GM21360 (cell line): ENCODE data around the gene SF3B4.
A peak's percentile ranks its signal among the peaks of the same experiment; 100 is the strongest.
"Not testable (repeated sequence)": the region's sequence is repeated elsewhere in the genome, so short reads cannot be mapped to it uniquely, and the experiment has no call there.

Source experiments
- ATAC-seq: cut with Tn5 transposase; IDR thresholded peaks from one replicate; pipeline ENCODE4 v1.9.1; 2021; ENCODE audit warnings: mild to moderate bottlenecking, moderate library complexity; ENCODE audit not compliant: unreplicated experiment

Gene SF3B4, protein sequence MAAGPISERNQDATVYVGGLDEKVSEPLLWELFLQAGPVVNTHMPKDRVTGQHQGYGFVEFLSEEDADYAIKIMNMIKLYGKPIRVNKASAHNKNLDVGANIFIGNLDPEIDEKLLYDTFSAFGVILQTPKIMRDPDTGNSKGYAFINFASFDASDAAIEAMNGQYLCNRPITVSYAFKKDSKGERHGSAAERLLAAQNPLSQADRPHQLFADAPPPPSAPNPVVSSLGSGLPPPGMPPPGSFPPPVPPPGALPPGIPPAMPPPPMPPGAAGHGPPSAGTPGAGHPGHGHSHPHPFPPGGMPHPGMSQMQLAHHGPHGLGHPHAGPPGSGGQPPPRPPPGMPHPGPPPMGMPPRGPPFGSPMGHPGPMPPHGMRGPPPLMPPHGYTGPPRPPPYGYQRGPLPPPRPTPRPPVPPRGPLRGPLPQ

GRCh38 chr1:149927563-149928400 is at the start of gene SF3B4:
SF3B4 (minus strand) TSS chr1:149927803; CDS start chr1:149927759, 44 bp downstream.
- peak; percentile 85 for ATAC-seq

DNA sequence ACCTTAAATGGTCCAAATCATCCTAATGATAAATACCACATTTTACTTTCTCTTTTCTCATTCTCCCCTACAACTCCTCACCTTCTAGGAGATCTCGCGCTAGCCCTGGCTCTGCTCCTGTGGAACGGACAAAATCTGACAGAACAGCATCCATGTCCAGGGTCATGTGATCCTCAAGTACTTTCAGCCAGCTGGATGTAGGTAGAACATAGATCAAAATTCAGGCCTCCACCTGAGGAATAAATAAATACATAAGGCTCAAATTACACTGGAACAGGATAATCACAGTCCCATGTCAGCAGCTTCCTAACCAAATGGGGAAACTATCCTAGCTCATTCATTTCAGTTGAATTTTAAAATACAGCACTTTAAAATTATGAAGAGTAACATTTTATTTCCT is 49.7 kb upstream of the SF3B4 start:
- ATAC-seq, result no peak

DNA sequence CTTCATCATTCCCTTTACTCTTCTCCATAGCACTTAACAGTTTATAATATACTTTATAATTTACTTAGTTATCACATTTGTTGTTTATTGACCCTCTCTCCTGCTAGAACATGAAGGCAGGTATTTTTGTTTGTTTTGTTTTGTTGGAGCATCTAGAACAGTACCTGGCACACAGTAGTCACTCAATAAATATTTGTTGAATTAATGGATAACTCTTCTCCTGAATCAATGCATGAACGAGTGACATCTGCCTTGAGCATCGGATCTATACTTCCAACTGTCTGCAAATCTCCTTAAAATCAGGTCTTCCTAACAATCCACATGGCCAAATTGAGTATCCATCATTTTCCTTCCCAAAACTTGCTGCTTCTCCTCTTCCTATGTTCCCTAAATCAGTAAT is 44.9 kb upstream of the SF3B4 start:
- ATAC-seq, result no peak

- ATAC-seq, result no peak
Measured at GRCh38 chr1:149967646-149968045, 40.0 kb upstream of the SF3B4 start.

DNA sequence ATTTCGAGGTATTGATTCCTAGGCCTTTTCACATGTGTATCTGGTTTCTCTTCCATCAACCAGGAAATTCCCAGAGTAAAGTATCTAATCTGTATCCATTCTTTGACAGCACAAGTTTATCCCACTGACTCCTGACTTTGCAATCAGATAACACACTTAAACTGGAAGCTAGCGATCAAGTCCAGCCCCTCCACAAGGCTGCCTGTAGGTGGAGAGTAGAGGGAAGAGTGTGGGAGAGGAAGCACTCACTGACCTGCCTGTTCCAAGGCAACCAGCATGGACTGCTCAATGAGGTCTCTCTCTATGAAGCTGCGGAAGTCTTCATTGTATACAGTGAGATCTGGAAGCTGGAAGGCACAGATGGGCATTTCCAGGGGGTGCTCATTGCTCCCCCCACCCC is 39.4 kb upstream of the SF3B4 start:
- ATAC-seq, result no peak

GRCh38 chr1:149966405-149966804 is 38.8 kb upstream of the SF3B4 start:
- ATAC-seq, result no peak

DNA sequence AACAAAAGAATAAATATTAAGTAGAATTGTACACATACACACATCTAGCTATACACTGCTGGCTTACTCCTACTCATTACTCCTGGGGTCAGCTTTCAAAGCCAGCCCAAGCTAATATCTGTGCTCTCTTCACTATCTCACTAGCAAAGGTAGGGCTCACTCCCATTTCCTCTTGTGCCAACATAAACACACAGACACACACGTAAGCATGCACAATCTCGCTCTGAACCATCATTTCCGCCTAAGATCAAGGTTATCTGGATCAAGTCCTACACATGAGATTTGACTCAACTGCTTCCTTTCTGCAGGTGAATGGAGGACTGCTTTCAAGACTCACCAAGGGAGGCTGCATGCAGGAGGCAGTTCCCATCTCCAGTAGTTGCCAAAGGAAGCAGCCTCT is 37.8 kb upstream of the SF3B4 start:
- ATAC-seq, result no peak

DNA sequence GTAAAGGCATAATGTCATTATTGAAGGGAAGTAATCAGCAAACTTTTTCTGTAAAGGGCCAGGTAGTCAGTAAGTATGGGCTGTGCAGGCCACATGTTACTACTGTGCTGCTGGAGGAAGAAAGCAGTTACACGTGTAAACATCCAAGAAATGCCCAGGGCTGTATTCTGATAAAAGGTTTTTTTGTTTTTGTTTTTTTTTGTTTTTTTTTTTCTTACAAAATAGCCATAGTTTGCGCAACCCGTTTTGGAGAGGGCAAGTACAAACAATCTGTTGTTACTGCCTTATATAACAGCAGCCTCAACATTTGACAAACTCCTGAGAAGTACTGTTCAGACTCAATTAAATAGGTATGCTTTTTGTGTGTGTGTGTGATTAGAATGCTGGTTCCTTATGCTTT is 35.8 kb upstream of the SF3B4 start:
- no peak for ATAC-seq

- ATAC-seq, result no peak
Measured at GRCh38 chr1:149962736-149963135, 35.1 kb upstream of the SF3B4 start.

- no peak for ATAC-seq
Measured at GRCh38 chr1:149962039-149962647, 34.5 kb upstream of the SF3B4 start.

GRCh38 chr1:149957548-149957947 is 29.9 kb upstream of the SF3B4 start:
- not testable (repeated sequence) for ATAC-seq

DNA sequence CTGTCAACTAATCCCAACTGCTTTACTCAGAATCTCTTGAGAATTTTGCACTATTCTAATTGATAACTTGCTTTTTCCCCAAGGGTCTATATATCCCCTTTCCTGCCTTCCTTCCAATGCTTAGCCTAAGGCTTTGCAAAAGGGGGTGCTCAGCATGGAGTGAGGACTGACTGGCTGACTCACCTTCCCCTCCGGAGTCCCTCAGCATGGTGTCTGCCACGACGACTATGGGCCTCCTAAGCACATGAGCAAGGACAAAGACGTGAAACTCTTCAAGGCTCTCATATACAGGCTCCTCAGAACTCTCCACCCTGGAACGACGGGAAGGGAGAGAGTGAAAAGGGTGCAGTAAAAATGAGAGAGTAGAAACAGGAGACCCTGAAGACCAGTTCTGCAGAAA is 22.3 kb upstream of the SF3B4 start:
- ATAC-seq, result no peak

DNA sequence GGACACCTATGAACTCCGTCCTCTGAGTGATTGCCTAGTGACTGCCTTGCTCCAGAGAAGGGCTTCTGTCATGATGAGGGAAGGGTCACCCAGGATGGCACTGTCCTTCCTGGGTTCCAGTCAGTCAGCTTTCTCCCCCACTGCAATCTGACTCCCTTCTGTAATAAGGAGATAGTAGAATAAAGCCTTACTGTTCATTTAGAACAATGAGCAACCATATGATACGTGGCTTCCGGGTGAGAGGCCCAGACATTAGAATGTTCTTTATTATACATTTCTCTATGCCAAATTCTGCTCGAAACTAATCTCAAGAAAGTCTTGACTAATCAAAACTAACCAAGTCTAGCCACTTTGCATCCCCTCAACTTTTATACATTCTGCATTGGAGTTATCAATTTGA is 17.6 kb upstream of the SF3B4 start:
- no peak for ATAC-seq

GRCh38 chr1:149942885-149943284 is 15.3 kb upstream of the SF3B4 start:
- ATAC-seq, result no peak

- no peak for ATAC-seq
Measured at GRCh38 chr1:149942207-149942606, 14.6 kb upstream of the SF3B4 start.

GRCh38 chr1:149940427-149940826 is 12.8 kb upstream of the SF3B4 start:
- ATAC-seq, result no peak

GRCh38 chr1:149938668-149939003 is 11.0 kb upstream of the SF3B4 start:
- not testable (repeated sequence) for ATAC-seq

DNA sequence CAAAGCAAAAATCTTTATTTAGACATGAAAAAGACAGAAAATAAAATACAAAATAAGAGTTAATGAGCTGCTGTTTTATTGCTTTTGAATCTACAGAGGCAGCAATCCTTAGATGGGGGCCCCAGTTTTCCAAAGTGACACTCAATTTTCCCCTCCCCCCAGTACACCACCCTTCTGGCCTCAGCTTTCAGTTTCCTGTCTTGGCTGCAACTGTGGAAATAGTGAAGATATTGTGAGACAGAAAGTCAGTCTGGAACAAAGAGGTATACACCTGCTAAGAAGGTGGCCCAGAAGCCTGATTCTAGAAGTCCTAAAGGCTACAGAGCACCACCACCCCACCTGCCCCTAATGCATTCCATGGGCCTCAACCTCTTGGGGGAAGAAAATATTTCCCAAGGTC is 10.2 kb upstream of the SF3B4 start:
- no peak for ATAC-seq

DNA sequence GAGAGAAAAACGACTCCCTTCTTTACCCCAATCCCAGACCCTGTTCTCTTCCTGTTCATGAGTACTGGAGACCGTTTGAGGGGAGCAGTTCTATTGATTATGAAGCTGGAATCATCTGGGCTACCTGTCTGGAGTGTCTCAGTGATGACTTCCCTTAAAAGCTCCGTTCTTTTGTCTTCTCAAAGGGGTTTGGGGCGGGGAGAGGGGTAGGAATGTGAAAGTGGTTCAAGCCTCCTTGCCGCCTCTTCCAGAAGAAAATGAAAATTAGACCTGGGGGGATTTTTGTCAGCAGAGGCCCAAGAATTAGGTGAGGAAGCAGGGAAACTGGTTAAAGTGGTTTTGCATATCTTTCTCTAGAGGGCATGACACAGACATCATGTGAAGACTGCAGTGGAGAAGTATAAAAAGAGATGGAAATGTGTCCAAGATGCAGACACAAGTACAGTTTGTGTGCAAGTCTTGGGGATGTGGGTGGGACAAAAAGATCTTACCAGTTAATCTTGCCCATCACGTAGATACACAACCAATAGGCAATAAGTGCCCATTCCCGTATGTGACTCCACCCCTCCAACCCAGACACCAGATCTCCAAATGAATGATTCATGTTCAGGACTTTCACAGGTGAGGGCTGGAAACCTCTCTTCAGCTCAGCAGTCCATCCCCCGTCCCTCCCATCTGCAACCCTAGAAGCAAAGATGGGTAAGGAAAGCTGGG is 9.5 kb upstream of the SF3B4 start:
- no peak for ATAC-seq

- no peak for ATAC-seq
Measured at GRCh38 chr1:149936170-149936991, 8.8 kb upstream of the SF3B4 start, which contains the start of gene MTMR11. MTMR11 (minus strand) TSS chr1:149936879; CDS start chr1:149936647, 232 bp downstream.
